Measurements from ENCODE around the gene CADM3. TPM values are rescaled to one million over a fixed set of nuclear protein-coding genes. Genes with fewer than 3 reads are reported as not detected.

CADM3 gene
- total and polyA plus RNA-seq, 2 experiments from 2014 or later, result 2.0 to 4.4 TPM

- peak; percentile 93 for ATAC-seq
- H3K27me3 ChIP-seq (ENCODE audit: insufficient read depth), result no peaks in the 10 kb centered on the region
- H3K4me1 Mint-ChIP-seq, result peaks cover 5% of the 10 kb centered on the region
Observed at GRCh38 chr1:159141584-159142390, 29.6 kb upstream of the CADM3 start.

More at GRCh38 chr1:159141584-159142390, 29.6 kb upstream of the CADM3 start:
- Histone ChIP-seq H2AFZ (no peak overlapping the region), H3K4me2 (peak overlapping the region; percentile 21; the same call in 1 of the 2 replicates), H3K9me2 (ENCODE audit: insufficient read depth) (no peaks in the 10 kb centered on the region), H3K4me3 (peak overlapping the region; percentile 12; the same call in 1 of the 2 replicates), H3K36me3 (ENCODE audit: insufficient read depth) (no peaks in the 10 kb centered on the region), H3K79me2 (replicated peaks; ENCODE audit: insufficient read depth) (no peaks in the 10 kb centered on the region), H3K27ac (ENCODE audit: low read depth) (no peak overlapping the region), H4K20me1 (replicated peaks; ENCODE audit: insufficient read depth) (no peaks in the 10 kb centered on the region; the same call in 1 of the 2 replicates), H3K4me1 (ENCODE audit: insufficient read depth) (peaks cover 7% of the 10 kb centered on the region; the same call in 1 of the 2 replicates), H3F3A (replicated peaks; ENCODE audit: low read depth) (no peaks in the 10 kb centered on the region)
- Mint-ChIP-seq H3K36me3 (ENCODE audit: low read depth) (no peaks in the 10 kb centered on the region), H3K4me3 (no peak overlapping the region), H3K9me3 (no peaks in the 10 kb centered on the region), H3K27me3 (ENCODE audit: insufficient read depth, low read depth, poor library complexity) (no peaks in the 10 kb centered on the region), H3K27ac (no peak overlapping the region)
- peak; percentile 75 for DNase-seq (ENCODE audit: low spot score)
- TF ChIP-seq, protein P1, sequence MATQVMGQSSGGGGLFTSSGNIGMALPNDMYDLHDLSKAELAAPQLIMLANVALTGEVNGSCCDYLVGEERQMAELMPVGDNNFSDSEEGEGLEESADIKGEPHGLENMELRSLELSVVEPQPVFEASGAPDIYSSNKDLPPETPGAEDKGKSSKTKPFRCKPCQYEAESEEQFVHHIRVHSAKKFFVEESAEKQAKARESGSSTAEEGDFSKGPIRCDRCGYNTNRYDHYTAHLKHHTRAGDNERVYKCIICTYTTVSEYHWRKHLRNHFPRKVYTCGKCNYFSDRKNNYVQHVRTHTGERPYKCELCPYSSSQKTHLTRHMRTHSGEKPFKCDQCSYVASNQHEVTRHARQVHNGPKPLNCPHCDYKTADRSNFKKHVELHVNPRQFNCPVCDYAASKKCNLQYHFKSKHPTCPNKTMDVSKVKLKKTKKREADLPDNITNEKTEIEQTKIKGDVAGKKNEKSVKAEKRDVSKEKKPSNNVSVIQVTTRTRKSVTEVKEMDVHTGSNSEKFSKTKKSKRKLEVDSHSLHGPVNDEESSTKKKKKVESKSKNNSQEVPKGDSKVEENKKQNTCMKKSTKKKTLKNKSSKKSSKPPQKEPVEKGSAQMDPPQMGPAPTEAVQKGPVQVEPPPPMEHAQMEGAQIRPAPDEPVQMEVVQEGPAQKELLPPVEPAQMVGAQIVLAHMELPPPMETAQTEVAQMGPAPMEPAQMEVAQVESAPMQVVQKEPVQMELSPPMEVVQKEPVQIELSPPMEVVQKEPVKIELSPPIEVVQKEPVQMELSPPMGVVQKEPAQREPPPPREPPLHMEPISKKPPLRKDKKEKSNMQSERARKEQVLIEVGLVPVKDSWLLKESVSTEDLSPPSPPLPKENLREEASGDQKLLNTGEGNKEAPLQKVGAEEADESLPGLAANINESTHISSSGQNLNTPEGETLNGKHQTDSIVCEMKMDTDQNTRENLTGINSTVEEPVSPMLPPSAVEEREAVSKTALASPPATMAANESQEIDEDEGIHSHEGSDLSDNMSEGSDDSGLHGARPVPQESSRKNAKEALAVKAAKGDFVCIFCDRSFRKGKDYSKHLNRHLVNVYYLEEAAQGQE (IDR thresholded peaks at IDR 0.05; ENCODE audit: unreplicated experiment), result no peak
- no peak for TF ChIP-seq JUNB (IDR thresholded peaks at IDR 0.05; ENCODE audit: unreplicated experiment)
- TF ChIP-seq POLR2AphosphoS5 (IDR thresholded peaks at IDR 0.05; ENCODE audit: low read depth), result no peak
- TF ChIP-seq CTCF (conservative IDR thresholded peaks at IDR 0.05; ENCODE audit: low read depth in 2 of 2), result no peak
- no peak for TF ChIP-seq ZNF331 (CRISPR knock-in tag; IDR thresholded peaks at IDR 0.05; ENCODE audit: low read depth)
- 0 out of 2 replicates have a peak, but pooled peaks have one; percentile 5 for TF ChIP-seq CREB1 (CRISPR knock-in tag; IDR thresholded peaks at IDR 0.05; ENCODE audit: low read depth)
